Esophagus muscularis mucosa (tissue), 4 donors: Measurements from ENCODE around the gene IL7R. TPM values are rescaled to one million over a fixed set of nuclear protein-coding genes. Genes with fewer than 3 reads are reported as not detected.
"Not testable (repeated sequence)": the region's sequence is repeated elsewhere in the genome, so short reads cannot be mapped to it uniquely, and the experiment has no call there.

Source experiments
- DNase-seq: peaks from one replicate; pipeline ENCODE4 v3.0.0-alpha.2; 2017; ENCODE audit errors: extremely low spot score
- H3K27ac ChIP-seq, 4 donors: fragments of 200-600 bp; sonication (generic); replicated peaks in 1 of 4; 1 replicate in 3 of 4; 2 replicates in 1 of 4; pipeline ENCODE4 v1.5.1; 2016 to 2019; ENCODE audit warnings: mild to moderate bottlenecking in 1 of 4
- H3K27me3 ChIP-seq, 4 donors: fragments of 200-600 bp; sonication (generic); one replicate each; pipeline versions ENCODE4 v1.5.1 to v1.6.0; 2016 to 2019
- H3K36me3 ChIP-seq, 4 donors: fragments of 200-600 bp; sonication (generic); one replicate each; pipeline ENCODE4 v1.5.1; 2016 to 2019
- H3K4me1 ChIP-seq, 4 donors: fragments of 200-600 bp; sonication (generic); one replicate each; pipeline ENCODE4 v1.5.1; 2016 to 2019
- H3K4me3 ChIP-seq, 4 donors: fragments of 200-600 bp; sonication (generic); 1 replicate in 2 of 4; 2 replicates in 2 of 4; pipeline ENCODE4 v1.5.1; 2016 to 2019; ENCODE audit warnings: mild to moderate bottlenecking in 4 of 4, moderate library complexity in 1 of 4
- H3K9me3 ChIP-seq, 4 donors: fragments of 200-600 bp; sonication (generic); 1 replicate in 3 of 4; 2 replicates in 1 of 4; pipeline ENCODE4 v1.5.1; 2016 to 2019
- EP300 ChIP-seq: sonication (generic); formaldehyde crosslinking; IDR thresholded peaks from one replicate; pipeline ENCODE4 v1.6.1; 2017; ENCODE audit warnings: antibody characterized with exemption
- POLR2A ChIP-seq: fragments of 450-650 bp; IDR thresholded peaks from one replicate; pipeline ENCODE4 v1.6.1; 2017; ENCODE audit warnings: antibody characterized with exemption, moderate library complexity, mild to moderate bottlenecking, low read depth
- POLR2AphosphoS5 ChIP-seq, 2 donors: sonication (generic); formaldehyde crosslinking; IDR thresholded peaks; one replicate each; pipeline ENCODE4 v1.6.1; 2017; ENCODE audit warnings: antibody characterized with exemption in 2 of 2
- WGBS: methylation state at CpG from one replicate; pipeline ENCODE4 v1.1.5; 2018; 5-methylcytosine and 5-hydroxymethylcytosine counted together
- intact Hi-C: fragments of 100-400 bp; cut with DNase I; formaldehyde crosslinking; loops from one replicate; pipeline ENCODE4 v1.15.1; 2023
- total RNA-seq, 4 donors: library from RNA; depleted of rRNA; stranded (reverse); fragments of >200 nt; gene quantifications; one replicate each; pipeline versions ENCODE4 v1.1.0 to v1.2.1, GENCODE V29; 2016
- TF ChIP-seq, protein P1 (sequence below), 3 experiments: fragments of 200-600 bp in 2 of 3; fragments of 450-650 bp in 1 of 3; sonication (generic) in 2 of 3; IDR thresholded peaks; one replicate each; pipeline ENCODE4 v1.5.1; 2017 to 2019; ENCODE audit warnings: antibody characterized with exemption in 3 of 3, mild to moderate bottlenecking in 2 of 3, moderate library complexity in 1 of 3

IL7R gene
- total RNA-seq, 4 donors from 2014 or later = 2.8 to 10.6 (median 4.1) TPM

DNA sequence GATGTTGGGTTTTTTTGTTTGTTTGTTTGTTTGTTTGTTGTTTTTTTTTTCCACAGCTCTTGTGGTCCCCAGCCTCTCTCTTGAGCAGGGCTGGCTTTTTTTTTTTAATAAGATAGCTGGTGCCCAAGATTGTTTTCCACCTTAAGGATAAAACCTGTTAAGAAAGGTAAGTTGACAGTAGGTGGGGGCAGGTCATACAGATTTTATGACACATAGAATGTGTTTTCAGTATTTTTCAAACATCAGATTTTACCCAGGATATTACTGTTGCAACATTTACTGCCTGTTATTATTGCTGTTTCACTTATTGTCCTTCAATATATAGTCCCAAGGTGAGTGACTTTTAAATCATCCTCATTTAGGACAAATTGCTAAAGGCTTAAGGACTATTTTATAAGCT lies 3.9 kb upstream of the IL7R start:
- peaks cover 5 to 35% (median 16%) of the 10 kb centered on the region in 4 donors for H3K4me1 ChIP-seq
- no peak overlapping the region for H3K27ac ChIP-seq
- no peak overlapping the region for H3K4me3 ChIP-seq
- H3K36me3 ChIP-seq = no peaks in the 10 kb centered on the region
- intact Hi-C loops = no loop called here
- TF ChIP-seq, protein P1, sequence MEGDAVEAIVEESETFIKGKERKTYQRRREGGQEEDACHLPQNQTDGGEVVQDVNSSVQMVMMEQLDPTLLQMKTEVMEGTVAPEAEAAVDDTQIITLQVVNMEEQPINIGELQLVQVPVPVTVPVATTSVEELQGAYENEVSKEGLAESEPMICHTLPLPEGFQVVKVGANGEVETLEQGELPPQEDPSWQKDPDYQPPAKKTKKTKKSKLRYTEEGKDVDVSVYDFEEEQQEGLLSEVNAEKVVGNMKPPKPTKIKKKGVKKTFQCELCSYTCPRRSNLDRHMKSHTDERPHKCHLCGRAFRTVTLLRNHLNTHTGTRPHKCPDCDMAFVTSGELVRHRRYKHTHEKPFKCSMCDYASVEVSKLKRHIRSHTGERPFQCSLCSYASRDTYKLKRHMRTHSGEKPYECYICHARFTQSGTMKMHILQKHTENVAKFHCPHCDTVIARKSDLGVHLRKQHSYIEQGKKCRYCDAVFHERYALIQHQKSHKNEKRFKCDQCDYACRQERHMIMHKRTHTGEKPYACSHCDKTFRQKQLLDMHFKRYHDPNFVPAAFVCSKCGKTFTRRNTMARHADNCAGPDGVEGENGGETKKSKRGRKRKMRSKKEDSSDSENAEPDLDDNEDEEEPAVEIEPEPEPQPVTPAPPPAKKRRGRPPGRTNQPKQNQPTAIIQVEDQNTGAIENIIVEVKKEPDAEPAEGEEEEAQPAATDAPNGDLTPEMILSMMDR (IDR thresholded peaks at IDR 0.05) = no peak
- TF ChIP-seq POLR2A (no peak), EP300 (no peak)
- no peaks in the 10 kb centered on the region for H3K27me3 ChIP-seq
- no peaks in the 10 kb centered on the region for H3K9me3 ChIP-seq
- DNase-seq = no peak

DNA sequence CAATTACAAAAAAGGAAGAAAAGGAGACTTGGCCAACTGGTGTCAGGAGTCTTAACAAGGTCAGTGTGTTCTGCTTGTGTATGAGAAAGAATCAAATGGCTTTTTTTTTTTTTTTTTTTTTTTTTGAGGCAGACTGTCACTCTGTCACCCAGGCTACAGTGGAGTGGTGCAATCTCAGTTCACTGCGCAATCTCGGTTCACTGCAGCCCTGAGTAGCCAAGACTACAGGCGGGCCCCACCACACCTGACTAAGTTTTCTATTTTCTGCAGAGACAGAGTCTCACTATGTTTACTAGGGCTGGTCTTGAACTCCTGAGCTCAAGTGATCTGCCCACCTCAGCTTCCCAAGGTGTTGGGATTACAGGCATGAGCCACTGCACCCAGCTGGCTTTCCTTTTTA lies 3.1 kb upstream of the IL7R start:
- no peaks in the 10 kb centered on the region for H3K9me3 ChIP-seq
- intact Hi-C loops = no loop called here
- peaks cover 5 to 35% (median 16%) of the 10 kb centered on the region in 4 donors for H3K4me1 ChIP-seq
- TF ChIP-seq POLR2A (no peak), POLR2AphosphoS5 (IDR thresholded peaks at IDR 0.05) (no peak), EP300 (no peak)
- TF ChIP-seq, protein P1 (IDR thresholded peaks at IDR 0.05) = no peak
- no peak overlapping the region for H3K27ac ChIP-seq
- H3K36me3 ChIP-seq = no peaks in the 10 kb centered on the region
- no peak overlapping the region for H3K4me3 ChIP-seq
- no peaks in the 10 kb centered on the region for H3K27me3 ChIP-seq
- no peak for DNase-seq
- WGBS = 73% methylated on average over 3 of the region's 3 CpGs

DNA sequence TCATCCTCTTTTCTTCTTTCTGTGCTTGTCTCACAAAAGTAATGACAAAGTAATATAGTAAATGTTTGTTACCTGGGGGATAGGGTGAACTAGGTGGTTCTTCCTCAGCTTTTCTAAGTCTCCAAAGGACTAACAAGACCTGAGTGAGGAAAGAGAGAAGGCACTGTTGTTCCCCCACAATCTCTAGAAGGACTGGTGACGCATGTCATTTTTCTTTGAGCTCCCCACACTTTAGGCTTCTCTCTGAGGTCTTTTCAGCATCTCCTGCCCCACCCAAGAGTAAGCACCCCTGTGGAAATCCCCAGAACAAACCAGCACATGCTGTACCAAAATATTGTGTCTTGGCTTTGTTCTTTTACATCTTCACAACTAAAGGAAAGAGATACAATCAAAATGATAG lies 2.4 kb upstream of the IL7R start:
- WGBS = 94% methylated on average over 1 of the region's 1 CpG
- no peaks in the 10 kb centered on the region for H3K27me3 ChIP-seq
- peaks cover 5 to 35% (median 16%) of the 10 kb centered on the region in 4 donors for H3K4me1 ChIP-seq
- H3K36me3 ChIP-seq = no peaks in the 10 kb centered on the region
- H3K27ac ChIP-seq = no peak overlapping the region
- TF ChIP-seq EP300 (no peak), POLR2AphosphoS5 (IDR thresholded peaks at IDR 0.05) (no peak)
- H3K4me3 ChIP-seq = no peak overlapping the region
- no peaks in the 10 kb centered on the region for H3K9me3 ChIP-seq
- DNase-seq = no peak
- intact Hi-C loops = no loop called here

DNA sequence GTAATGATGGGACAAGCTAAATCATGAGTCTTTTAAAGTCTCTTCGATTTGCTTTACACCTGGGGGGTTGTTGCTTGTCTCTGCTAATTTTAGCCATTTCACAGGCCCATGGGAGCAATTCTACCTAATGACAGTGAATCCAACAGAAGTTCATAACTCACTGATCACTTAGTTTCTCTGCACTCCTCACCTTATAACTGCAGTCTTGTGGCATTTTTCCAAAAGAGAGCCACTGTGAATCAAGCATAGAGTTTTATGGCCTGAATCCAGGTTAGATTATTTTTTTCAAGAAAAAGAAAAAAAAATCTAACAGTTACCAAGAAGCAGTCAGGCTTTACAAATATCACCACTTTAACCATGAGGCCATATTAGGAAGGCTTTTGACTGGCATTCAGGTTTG lies 1.5 kb upstream of the IL7R start:
- H3K9me3 ChIP-seq = no peaks in the 10 kb centered on the region
- DNase-seq = no peak
- no peaks in the 10 kb centered on the region for H3K36me3 ChIP-seq
- no peaks in the 10 kb centered on the region for H3K27me3 ChIP-seq
- TF ChIP-seq, protein P1 (IDR thresholded peaks at IDR 0.05) = no peak
- TF ChIP-seq EP300 = no peak
- no peak for TF ChIP-seq POLR2AphosphoS5 (IDR thresholded peaks at IDR 0.05)
- TF ChIP-seq POLR2A = no peak
- 54% methylated on average over 1 of the region's 1 CpG for WGBS
- no peak overlapping the region for H3K27ac ChIP-seq
- intact Hi-C loops = no loop called here
- peaks cover 5 to 35% (median 16%) of the 10 kb centered on the region in 4 donors for H3K4me1 ChIP-seq
- H3K4me3 ChIP-seq = no peak overlapping the region

DNA sequence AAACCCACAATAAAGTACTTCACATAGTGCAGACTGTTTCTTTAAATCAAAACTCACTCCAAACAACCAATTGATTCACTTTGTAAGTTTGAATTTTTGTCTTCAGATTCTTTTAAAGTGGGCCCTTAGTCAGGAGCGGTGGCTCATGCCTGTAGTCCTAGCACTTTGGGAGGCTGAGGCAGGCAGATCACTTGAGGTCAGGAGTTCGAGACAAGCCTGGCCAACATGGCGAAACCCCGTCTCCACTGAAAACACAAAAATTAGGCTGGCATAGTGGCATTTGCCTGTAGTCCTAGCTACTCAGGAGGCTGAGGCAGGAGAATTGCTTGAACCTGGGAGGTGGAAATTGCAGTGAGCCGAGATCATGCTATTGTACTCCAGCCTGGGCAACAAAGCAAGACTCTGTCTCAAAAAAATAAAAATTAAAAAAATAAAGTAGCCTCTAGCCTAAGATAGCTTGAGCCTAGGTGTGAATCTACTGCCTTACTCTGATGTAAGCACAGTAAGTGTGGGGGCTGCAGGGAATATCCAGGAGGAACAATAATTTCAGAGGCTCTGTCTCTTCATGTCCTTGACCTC lies 416 bp upstream of the IL7R start:
- H3K27ac ChIP-seq, H3K4me3 ChIP-seq, intact Hi-C loops, DNase-seq, H3K27me3 ChIP-seq, H3K9me3 ChIP-seq, H3K36me3 ChIP-seq: not testable (repeated sequence)
- H3K4me1 ChIP-seq = peaks cover 5 to 29% (median 12%) of the 10 kb centered on the region in 4 donors
- WGBS = 95% methylated on average over 5 of the region's 5 CpGs

DNA sequence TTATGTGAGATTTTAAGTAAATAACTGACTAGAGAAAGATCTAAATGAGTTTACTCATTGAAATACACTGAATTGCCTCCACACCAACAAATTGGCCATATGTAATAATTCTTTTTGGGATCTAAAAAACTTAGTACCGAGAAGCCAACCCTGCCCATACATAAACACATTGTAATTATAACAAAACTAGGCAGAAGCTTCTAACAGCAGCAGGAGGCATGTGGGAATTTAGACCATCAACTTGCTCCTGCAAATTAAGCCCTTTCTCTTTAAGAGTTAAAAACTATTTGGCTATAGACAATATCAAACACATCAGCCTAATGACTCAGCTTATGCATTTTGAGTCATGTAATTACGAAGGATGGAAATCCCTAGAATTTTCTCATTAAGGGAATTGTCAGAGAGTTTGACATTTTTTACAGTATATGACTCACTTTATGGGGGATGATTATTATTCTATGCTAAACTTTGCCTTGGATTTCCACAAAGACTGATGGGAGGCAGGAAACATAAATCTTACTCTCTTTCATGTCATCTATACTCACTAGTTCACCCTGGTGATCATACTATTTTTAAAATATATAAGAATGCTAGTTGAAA lies 1.0 kb downstream of the IL7R start:
- H3K9me3 ChIP-seq = no peaks in the 10 kb centered on the region
- intact Hi-C loops = no loop called here
- TF ChIP-seq, protein P1 (IDR thresholded peaks at IDR 0.05) = no peak
- TF ChIP-seq POLR2A = no peak
- no peak for TF ChIP-seq EP300
- no peak overlapping the region for H3K27ac ChIP-seq
- no peaks in the 10 kb centered on the region for H3K36me3 ChIP-seq
- DNase-seq = no peak
- H3K4me1 ChIP-seq = peaks cover 0 to 16% (median 5%) of the 10 kb centered on the region in 4 donors
- H3K4me3 ChIP-seq = no peak overlapping the region
- WGBS = 46% methylated on average over 2 of the region's 2 CpGs
- H3K27me3 ChIP-seq = no peaks in the 10 kb centered on the region
